Thyroid gland (tissue), 4 donors: Measurements from ENCODE around the gene TYK2.

Experiments used
- CTCF ChIP-seq, 6 experiments: fragments of 200-600 bp in 3 of 6; fragments of 450-650 bp in 3 of 6; sonication (generic) in 3 of 6; IDR thresholded peaks; one replicate each; pipeline ENCODE4 v1.5.1; 2016 to 2019; ENCODE audit warnings: antibody characterized with exemption in 6 of 6, mild to moderate bottlenecking in 2 of 6, inconsistent platforms in 1 of 6, moderate library complexity in 1 of 6
- POLR2A ChIP-seq, 2 donors: fragments of 450-650 bp; IDR thresholded peaks; one replicate each; pipeline ENCODE4 v1.6.1; 2017; ENCODE audit warnings: antibody characterized with exemption in 2 of 2, mild to moderate bottlenecking in 2 of 2, moderate library complexity in 1 of 2

GRCh38 chr19:10317045-10317856, 63.1 kb downstream of the TYK2 start:
- TF ChIP-seq CTCF (IDR thresholded peaks at IDR 0.05): no peak
- no peak for TF ChIP-seq POLR2A (IDR thresholded peaks at IDR 0.05)
